ENCODE data around the gene OARD1.

DNA sequence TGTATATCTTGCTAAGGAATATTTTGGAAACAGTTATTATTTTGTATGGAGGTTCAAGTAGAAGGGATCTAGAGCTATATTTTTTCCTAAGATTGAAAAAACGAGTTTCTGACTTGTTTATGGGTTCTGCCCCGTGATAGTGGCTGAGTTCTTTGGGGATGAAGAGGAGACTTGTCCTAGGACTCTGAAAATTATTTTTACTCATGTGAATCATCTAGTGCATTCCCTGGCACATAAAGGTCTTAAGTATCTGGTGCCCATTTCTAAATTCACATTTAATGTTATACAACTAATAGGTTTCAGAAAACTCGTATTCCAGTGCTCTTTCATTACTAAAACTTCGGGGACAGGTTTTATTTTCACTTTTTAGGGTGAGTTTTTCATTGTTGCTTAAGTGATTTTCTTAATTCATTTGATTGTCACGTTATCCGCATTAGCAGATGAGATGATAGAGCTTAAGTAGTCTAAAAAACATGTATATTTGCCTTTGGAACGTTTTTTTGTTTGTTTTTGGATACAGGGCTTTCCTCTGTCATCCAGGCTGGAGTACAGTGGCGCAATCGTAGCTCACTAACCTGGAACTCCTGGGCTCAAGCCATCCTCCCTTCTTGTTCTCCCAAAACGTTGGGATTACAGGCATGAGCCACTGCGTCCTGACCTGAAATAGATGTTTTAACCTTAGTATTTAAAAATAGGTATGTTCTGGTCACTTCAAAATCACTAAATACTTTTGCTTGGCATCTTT is 2.7 kb upstream of the OARD1 start:
- no peak for TF ChIP-seq ARNTL (CRISPR knock-in tag; IDR thresholded peaks at IDR 0.05; ENCODE audit: borderline replicate concordance, low read depth)
- TF ChIP-seq, protein P1, sequence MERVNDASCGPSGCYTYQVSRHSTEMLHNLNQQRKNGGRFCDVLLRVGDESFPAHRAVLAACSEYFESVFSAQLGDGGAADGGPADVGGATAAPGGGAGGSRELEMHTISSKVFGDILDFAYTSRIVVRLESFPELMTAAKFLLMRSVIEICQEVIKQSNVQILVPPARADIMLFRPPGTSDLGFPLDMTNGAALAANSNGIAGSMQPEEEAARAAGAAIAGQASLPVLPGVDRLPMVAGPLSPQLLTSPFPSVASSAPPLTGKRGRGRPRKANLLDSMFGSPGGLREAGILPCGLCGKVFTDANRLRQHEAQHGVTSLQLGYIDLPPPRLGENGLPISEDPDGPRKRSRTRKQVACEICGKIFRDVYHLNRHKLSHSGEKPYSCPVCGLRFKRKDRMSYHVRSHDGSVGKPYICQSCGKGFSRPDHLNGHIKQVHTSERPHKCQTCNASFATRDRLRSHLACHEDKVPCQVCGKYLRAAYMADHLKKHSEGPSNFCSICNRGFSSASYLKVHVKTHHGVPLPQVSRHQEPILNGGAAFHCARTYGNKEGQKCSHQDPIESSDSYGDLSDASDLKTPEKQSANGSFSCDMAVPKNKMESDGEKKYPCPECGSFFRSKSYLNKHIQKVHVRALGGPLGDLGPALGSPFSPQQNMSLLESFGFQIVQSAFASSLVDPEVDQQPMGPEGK (CRISPR knock-in tag; IDR thresholded peaks at IDR 0.05; ENCODE audit: borderline replicate concordance): no peak
- no peak for TF ChIP-seq BACH2 (CRISPR knock-in tag; IDR thresholded peaks at IDR 0.05; ENCODE audit: borderline replicate concordance)
- TF ChIP-seq RARB (CRISPR knock-in tag; IDR thresholded peaks at IDR 0.05): no peak
- TF ChIP-seq ZC3H10 (CRISPR knock-in tag; IDR thresholded peaks at IDR 0.05): no peak
- TF ChIP-seq TOX (CRISPR knock-in tag; IDR thresholded peaks at IDR 0.05; ENCODE audit: borderline replicate concordance): no peak
- TF ChIP-seq ISL1 (CRISPR knock-in tag; IDR thresholded peaks at IDR 0.05): no peak

Measured in SK-N-SH treated with all-trans-retinoic acid at 6 μM for 48 hours (cell line).